Type B pancreatic cell (in vitro differentiated cells): ENCODE measurements around the gene MSGN1. TPM values are rescaled to one million over a fixed set of nuclear protein-coding genes. Genes with fewer than 3 reads are reported as not detected.

ENCODE experiments used
- DNase-seq: peaks from one replicate; pipeline ENCODE4 v3.0.0; 2021; ENCODE audit warnings: mixed read lengths; ENCODE audit not compliant: unreplicated experiment; ENCODE audit errors: extremely low spot score
- H3K27ac Mint-ChIP-seq: 2 replicates; pipeline ENCODE4 v1.8.0; 2021; ENCODE audit warnings: mild to moderate bottlenecking, mixed read lengths
- H3K27me3 Mint-ChIP-seq: 2 replicates; pipeline ENCODE4 v1.8.0; 2021; ENCODE audit warnings: mixed read lengths
- H3K36me3 Mint-ChIP-seq: 2 replicates; pipeline ENCODE4 v1.8.0; 2021; ENCODE audit warnings: mixed read lengths
- H3K4me1 Mint-ChIP-seq: one replicate; pipeline ENCODE4 v1.8.0; 2021; ENCODE audit warnings: mixed read lengths; ENCODE audit not compliant: unreplicated experiment
- H3K4me3 Mint-ChIP-seq: 2 replicates; pipeline ENCODE4 v1.8.0; 2021; ENCODE audit warnings: mild to moderate bottlenecking, mixed read lengths
- H3K9me3 Mint-ChIP-seq: 2 replicates; pipeline ENCODE4 v1.8.0; 2021; ENCODE audit warnings: mixed read lengths
- CTCF ChIP-seq: fragments of 200-600 bp; sonication (generic); conservative IDR thresholded peaks from 2 replicates; pipeline ENCODE4 v1.5.0; 2021; ENCODE audit warnings: antibody characterized with exemption, mild to moderate bottlenecking
- total RNA-seq: library from RNA; stranded (reverse); gene quantifications from 2 replicates; pipeline ENCODE4 v1.2.1, GENCODE V29; 2021; ENCODE audit warnings: low replicate concordance

Gene MSGN1
- total RNA-seq, 1 donor from 2014 or later, result not detected

- no peaks in the 10 kb centered on the region for H3K9me3 Mint-ChIP-seq
- H3K4me3 Mint-ChIP-seq, result no peak overlapping the region
- no peak overlapping the region for H3K27ac Mint-ChIP-seq
- H3K4me1 Mint-ChIP-seq, result peaks cover 19% of the 10 kb centered on the region
- TF ChIP-seq CTCF, result no peak
- DNase-seq, result no peak
- no peaks in the 10 kb centered on the region for H3K36me3 Mint-ChIP-seq
- H3K27me3 Mint-ChIP-seq, result peaks cover 29% of the 10 kb centered on the region
These were observed 23.7 kb upstream of the MSGN1 start for GRCh38 chr2:17792515-17792914.

DNA sequence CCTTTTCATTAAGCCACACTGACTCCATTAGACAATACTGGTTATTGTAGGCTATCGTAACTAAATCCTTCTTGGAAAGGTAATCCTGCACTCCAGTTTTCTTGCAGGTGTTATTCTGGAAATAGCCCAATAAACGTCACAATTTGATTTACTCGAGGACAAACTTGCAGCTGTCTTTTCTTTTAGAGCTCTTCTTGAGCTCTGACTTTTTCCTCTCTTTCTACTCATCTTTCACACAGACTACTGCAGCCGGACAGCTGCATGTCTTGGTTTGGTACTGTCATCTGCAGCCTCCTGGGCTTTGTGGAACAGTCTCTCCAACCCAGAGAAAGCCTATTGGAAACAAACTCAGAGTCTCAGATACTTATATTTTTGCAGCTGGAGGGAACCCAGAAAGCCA is 23.0 kb upstream of the MSGN1 start:
- Mint-ChIP-seq H3K27ac (no peak overlapping the region), H3K4me1 (peaks cover 19% of the 10 kb centered on the region)
- no peak for DNase-seq

DNA sequence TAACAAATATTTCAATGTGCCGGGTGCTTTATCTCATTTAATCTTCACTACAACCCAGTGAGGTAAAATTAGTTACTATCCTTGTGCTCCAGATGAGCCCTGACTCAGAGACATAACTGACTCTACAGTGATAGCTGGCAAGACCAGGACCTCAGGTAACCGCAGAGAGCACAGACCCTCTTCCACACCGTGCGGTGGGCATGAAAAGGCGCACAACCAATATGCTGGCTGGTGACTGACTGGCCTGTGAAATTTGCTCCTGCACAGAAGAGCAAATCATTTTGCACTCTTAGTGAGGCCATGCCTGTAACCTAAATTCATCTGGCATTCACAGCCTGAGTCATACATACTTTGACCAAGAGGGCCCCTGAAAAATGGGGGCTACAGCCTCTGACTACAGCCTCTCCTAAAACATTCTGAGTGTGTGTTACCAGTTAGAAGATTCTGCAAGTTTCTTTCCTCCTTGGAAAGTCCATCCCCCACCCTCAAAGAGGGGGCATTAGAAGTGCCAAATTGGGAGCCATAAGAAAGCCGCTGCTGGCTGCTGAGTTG is 22.4 kb upstream of the MSGN1 start:
- no peak overlapping the region for H3K4me3 Mint-ChIP-seq
- H3K4me1 Mint-ChIP-seq, result peaks cover 14% of the 10 kb centered on the region
- no peaks in the 10 kb centered on the region for H3K36me3 Mint-ChIP-seq
- H3K27ac Mint-ChIP-seq, result no peak overlapping the region
- peaks cover 29% of the 10 kb centered on the region for H3K27me3 Mint-ChIP-seq
- DNase-seq, result no peak
- no peak for TF ChIP-seq CTCF
- H3K9me3 Mint-ChIP-seq, result no peaks in the 10 kb centered on the region

More for the DNA sequence above, 23.0 kb upstream of the MSGN1 start:
- Mint-ChIP-seq H3K4me3 (no peak overlapping the region), H3K27me3 (peaks cover 29% of the 10 kb centered on the region), H3K9me3 (no peaks in the 10 kb centered on the region), H3K36me3 (no peaks in the 10 kb centered on the region)
- no peak for TF ChIP-seq CTCF

- H3K9me3 Mint-ChIP-seq, result no peaks in the 10 kb centered on the region
- no peak for DNase-seq
- H3K4me1 Mint-ChIP-seq, result peaks cover 18% of the 10 kb centered on the region
- H3K4me3 Mint-ChIP-seq, result no peak overlapping the region
- no peak overlapping the region for H3K27ac Mint-ChIP-seq
- TF ChIP-seq CTCF, result no peak
- no peaks in the 10 kb centered on the region for H3K36me3 Mint-ChIP-seq
- peaks cover 34% of the 10 kb centered on the region for H3K27me3 Mint-ChIP-seq
These were observed 21.0 kb upstream of the MSGN1 start for GRCh38 chr2:17795309-17795708.

DNA sequence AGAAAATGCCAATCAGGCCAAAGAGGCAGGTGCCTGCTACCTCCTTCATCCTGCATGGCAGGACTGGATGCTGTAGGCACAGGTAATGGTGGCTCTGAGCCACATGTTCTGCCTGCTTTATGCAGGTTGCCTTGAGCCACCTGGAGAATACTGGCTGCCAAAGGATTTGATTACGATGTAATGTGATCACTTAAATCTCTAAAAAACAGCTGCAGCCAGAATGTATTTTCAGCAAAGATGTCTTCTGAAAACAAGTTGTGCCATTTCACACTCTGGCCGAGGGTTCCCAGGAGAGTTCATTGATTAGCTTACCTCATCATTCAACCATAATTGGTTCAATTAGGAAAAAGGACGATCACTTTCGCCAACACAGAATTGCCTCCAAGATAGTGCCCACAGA is 17.9 kb upstream of the MSGN1 start:
- Mint-ChIP-seq H3K27ac (no peak overlapping the region), H3K9me3 (no peaks in the 10 kb centered on the region), H3K27me3 (peaks cover 19% of the 10 kb centered on the region), H3K4me3 (no peak overlapping the region), H3K4me1 (peaks cover 18% of the 10 kb centered on the region), H3K36me3 (no peaks in the 10 kb centered on the region)
- DNase-seq, result no peak
- TF ChIP-seq CTCF, result no peak
